Inflammatory macrophage treated with lipopolysaccharide for 1 hour (primary cell): ENCODE measurements around the gene ZNF497.
A peak's percentile ranks its signal among the peaks of the same experiment; 100 is the strongest.
"Not testable (repeated sequence)": the region's sequence is repeated elsewhere in the genome, so short reads cannot be mapped to it uniquely, and the experiment has no call there.

Experiments used
- DNase-seq, 2 donors: peaks; one replicate each; pipeline ENCODE4 v3.0.0-alpha.2; 2020 to 2022

The ZNF497 gene

GRCh38 chr19:58393725-58394033, 31.1 kb upstream of the ZNF497 start:
- DNase-seq, result no peak

- no peak for DNase-seq
These were observed 30.6 kb upstream of the ZNF497 start for GRCh38 chr19:58392945-58393724.

GRCh38 chr19:58388175-58388526, 25.6 kb upstream of the ZNF497 start:
- DNase-seq, result no peak

- no peak for DNase-seq
These were observed 25.0 kb upstream of the ZNF497 start for GRCh38 chr19:58387338-58388174.

- DNase-seq, result peak; percentile 98 to 99
These were observed 24.2 kb upstream of the ZNF497 start, which contains the start of gene RPS5 for GRCh38 chr19:58386576-58387337. Gene RPS5 (plus strand): TSS chr19:58387269. CDS start chr19:58388138, 869 bp downstream.

GRCh38 chr19:58385891-58386575, 23.5 kb upstream of the ZNF497 start:
- DNase-seq, result no peak

GRCh38 chr19:58385313-58385890, 22.9 kb upstream of the ZNF497 start:
- DNase-seq, result no peak

- no peak for DNase-seq
These were observed 20.5 kb upstream of the ZNF497 start for GRCh38 chr19:58382997-58383603.

GRCh38 chr19:58381460-58382212, 19.1 kb upstream of the ZNF497 start:
- DNase-seq, result no peak

GRCh38 chr19:58380662-58381459, 18.3 kb upstream of the ZNF497 start, which contains the start of gene ZNF837:
Gene ZNF837 (minus strand): TSS chr19:58381030. CDS start chr19:58369332, 11,698 bp downstream.
- peak; percentile 100 for DNase-seq

GRCh38 chr19:58380037-58380661, 17.6 kb upstream of the ZNF497 start:
- no peak for DNase-seq

GRCh38 chr19:58379246-58379645, 16.7 kb upstream of the ZNF497 start:
- DNase-seq, result no peak

GRCh38 chr19:58376724-58377123, 14.2 kb upstream of the ZNF497 start:
- not testable (repeated sequence) for DNase-seq

- peak; percentile 11 to 47 for DNase-seq
These were observed 11.6 kb upstream of the ZNF497 start for GRCh38 chr19:58374200-58374599.

GRCh38 chr19:58372311-58373133, 10.0 kb upstream of the ZNF497 start:
- DNase-seq, result no peak

GRCh38 chr19:58368561-58369360, 6.2 kb upstream of the ZNF497 start:
- DNase-seq, result no peak

- no peak for DNase-seq
These were observed 5.3 kb upstream of the ZNF497 start for GRCh38 chr19:58367698-58368454.
